Activated B cell treated with CpG ODN at 0.5 μM for 24 hours (primary cell): Measurements from ENCODE around the gene IGFBP4. TPM values are rescaled to one million over a fixed set of nuclear protein-coding genes. Genes with fewer than 3 reads are reported as not detected.

Experiments
- ATAC-seq: fragments of 200-7000 bp; cut with Tn5 transposase; one replicate; pipeline ENCODE4 v1.10.0; 2021; ENCODE audit warnings: low read depth, mild to moderate bottlenecking, moderate library complexity
- CTCF ChIA-PET: fragments of 350-600 bp; sonication (Branson Sonifier 250); formaldehyde crosslinking; loops from one replicate; lab custom pipeline; 2021; ENCODE audit warnings: antibody characterized with exemption; lab: Charles Lee
- POLR2A ChIA-PET: fragments of 350-600 bp; sonication (Branson Sonifier 250); formaldehyde crosslinking; loops from one replicate; lab custom pipeline; 2021; ENCODE audit warnings: antibody characterized with exemption; lab: Charles Lee
- DNase-seq: peaks from one replicate; pipeline ENCODE4 v3.0.0; 2022
- H3K27ac Mint-ChIP-seq: one replicate; pipeline ENCODE4 v1.8.0; 2020; ENCODE audit warnings: mixed read lengths
- H3K27me3 Mint-ChIP-seq: one replicate; pipeline ENCODE4 v1.8.0; 2021; ENCODE audit warnings: mixed read lengths
- H3K36me3 Mint-ChIP-seq: one replicate; pipeline ENCODE4 v1.8.0; 2021; ENCODE audit warnings: low read depth, mixed read lengths
- H3K4me1 Mint-ChIP-seq: one replicate; pipeline ENCODE4 v1.8.0; 2021; ENCODE audit warnings: mixed read lengths
- H3K4me3 Mint-ChIP-seq: one replicate; pipeline ENCODE4 v1.8.0; 2020; ENCODE audit warnings: mild to moderate bottlenecking, mixed read lengths
- H3K9me3 Mint-ChIP-seq: one replicate; pipeline ENCODE4 v1.8.0; 2020; ENCODE audit warnings: mixed read lengths
- CTCF ChIP-seq: fragments of 200-600 bp; IDR thresholded peaks from one replicate; pipeline ENCODE4 v1.8.0; 2022; ENCODE audit warnings: antibody characterized with exemption, mild to moderate bottlenecking
- intact Hi-C: fragments of 100-400 bp; cut with micrococcal nuclease; formaldehyde crosslinking; loops from one replicate; pipeline ENCODE4 v1.15.1; 2024
- total RNA-seq: library from RNA; stranded (reverse); gene quantifications from 2 replicates; pipeline ENCODE4 v1.2.3, GENCODE V29; 2022

IGFBP4 gene
- total RNA-seq, 1 donor from 2014 or later: 18.0 TPM

GRCh38 chr17:40483679-40484078 lies 40.4 kb downstream of the IGFBP4 start:
- ChIA-PET POLR2A (no interaction called here), CTCF (no interaction called here)
- H3K4me3 Mint-ChIP-seq: no peak overlapping the region
- no peak for DNase-seq
- H3K27ac Mint-ChIP-seq: no peak overlapping the region
- TF ChIP-seq CTCF: no peak
- intact Hi-C loops: loop anchor here (5.0 kb wide), 2 partner anchors 34 to 41 kb away; partner anchors contain the start of gene IGFBP4
- H3K9me3 Mint-ChIP-seq: no peaks in the 10 kb centered on the region
- no peaks in the 10 kb centered on the region for H3K36me3 Mint-ChIP-seq
- peaks cover 48% of the 10 kb centered on the region for H3K4me1 Mint-ChIP-seq
- no peaks in the 10 kb centered on the region for H3K27me3 Mint-ChIP-seq
- no peak for ATAC-seq

GRCh38 chr17:40484285-40484972 lies 41.2 kb downstream of the IGFBP4 start:
- CTCF ChIA-PET: interaction anchor here (0.6 kb wide), 1 partner anchor 44 kb away, joined by 3 read pairs; no protein-coding TSS in a partner anchor

DNA sequence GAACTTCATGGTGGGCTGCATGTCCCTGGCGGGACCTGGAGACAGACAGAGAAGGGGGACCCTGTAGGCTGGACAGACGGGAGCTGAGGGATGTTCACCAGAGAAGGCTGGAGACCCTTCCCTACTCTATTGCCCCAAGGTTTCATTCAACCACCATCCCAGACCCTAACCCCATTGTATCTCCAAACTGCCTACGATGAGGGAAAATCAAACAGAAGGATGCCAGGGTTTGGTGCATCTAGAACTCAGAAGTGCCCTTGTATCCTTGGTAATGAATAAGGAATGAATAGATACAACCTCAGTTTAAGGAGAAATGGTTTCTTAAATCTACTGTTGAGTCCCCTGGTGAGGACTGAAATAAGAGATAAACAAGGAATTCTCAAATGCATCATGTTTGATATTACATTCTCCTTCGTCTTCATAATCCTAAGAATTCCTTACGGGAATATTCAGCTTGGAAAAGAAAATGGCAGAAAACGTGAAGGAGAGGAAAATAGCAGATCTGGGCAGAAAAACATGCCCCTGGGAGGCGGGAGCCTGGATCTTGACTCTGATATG lies 41.8 kb downstream of the IGFBP4 start:
- intact Hi-C loops: loop anchor here (5.0 kb wide), 2 partner anchors 32 to 43 kb away; partner anchors contain the start of gene IGFBP4
- no peak for TF ChIP-seq CTCF
- no peaks in the 10 kb centered on the region for H3K27me3 Mint-ChIP-seq
- H3K4me3 Mint-ChIP-seq: no peak overlapping the region
- H3K27ac Mint-ChIP-seq: no peak overlapping the region
- ChIA-PET CTCF (interaction anchor here (1.0 kb wide), 1 partner anchor 34 kb away, joined by 3 read pairs; no protein-coding TSS in a partner anchor), POLR2A (no interaction called here)
- ATAC-seq (no peak), DNase-seq (no peak)
- H3K9me3 Mint-ChIP-seq: no peaks in the 10 kb centered on the region
- peaks cover 47% of the 10 kb centered on the region for H3K4me1 Mint-ChIP-seq
- no peaks in the 10 kb centered on the region for H3K36me3 Mint-ChIP-seq

More at GRCh38 chr17:40484285-40484972, 41.2 kb downstream of the IGFBP4 start:
- DNase-seq: no peak
- intact Hi-C loops: loop anchor here (5.0 kb wide), 2 partner anchors 33 to 42 kb away; partner anchors contain the start of gene IGFBP4
- Mint-ChIP-seq H3K36me3 (no peaks in the 10 kb centered on the region), H3K27ac (no peak overlapping the region), H3K4me3 (no peak overlapping the region), H3K4me1 (peaks cover 50% of the 10 kb centered on the region), H3K27me3 (no peaks in the 10 kb centered on the region), H3K9me3 (no peaks in the 10 kb centered on the region)
- POLR2A ChIA-PET: no interaction called here
- no peak for TF ChIP-seq CTCF
- ATAC-seq: no peak

- H3K4me1 Mint-ChIP-seq: peaks cover 47% of the 10 kb centered on the region
- no peaks in the 10 kb centered on the region for H3K36me3 Mint-ChIP-seq
- DNase-seq: no peak
- no peaks in the 10 kb centered on the region for H3K9me3 Mint-ChIP-seq
- H3K27me3 Mint-ChIP-seq: no peaks in the 10 kb centered on the region
- H3K27ac Mint-ChIP-seq: no peak overlapping the region
- intact Hi-C loops: no loop called here
- TF ChIP-seq CTCF: no peak
- ChIA-PET POLR2A (interaction anchor here (1.1 kb wide), 1 partner anchor 64 kb away, joined by 6 read pairs; no protein-coding TSS in a partner anchor), CTCF (interaction anchor here (1.0 to 1.4 kb wide), 2 partner anchors 10 to 35 kb away, joined by 3 to 4 read pairs; no protein-coding TSS in a partner anchor)
- H3K4me3 Mint-ChIP-seq: no peak overlapping the region
- ATAC-seq: no peak
These were observed 42.7 kb downstream of the IGFBP4 start for GRCh38 chr17:40485851-40486521.
